RWPE1 (cell line): ENCODE measurements around the gene KIRREL3.
A peak's percentile ranks its signal among the peaks of the same experiment; 100 is the strongest.

Experiments used
- CTCF ChIA-PET: fragments of 350-600 bp; sonication (Branson Sonifier 250); formaldehyde crosslinking; extraction: SDS; loops from one replicate; lab custom pipeline; 2021; lab: Yijun Ruan, JAX
- POLR2A ChIA-PET: fragments of 400-600 bp; formaldehyde crosslinking; extraction: SDS; loops from one replicate; lab custom pipeline; 2020; ENCODE audit warnings: antibody characterized with exemption; ENCODE audit not compliant: low non-redundant PET; lab: Yijun Ruan, JAX
- DNase-seq: peaks from one replicate; pipeline ENCODE4 v3.0.0; 2012; ENCODE audit warnings: low spot score
- H3K27ac ChIP-seq: fragments of 450-650 bp; 2 replicates; pipeline ENCODE4 v1.5.1; 2017
- TF ChIP-seq, protein P1 (sequence below): fragments of 450-650 bp; conservative IDR thresholded peaks from 2 replicates; pipeline ENCODE4 v1.5.1; 2017; ENCODE audit warnings: low read depth, mild to moderate bottlenecking

Gene KIRREL3

DNA sequence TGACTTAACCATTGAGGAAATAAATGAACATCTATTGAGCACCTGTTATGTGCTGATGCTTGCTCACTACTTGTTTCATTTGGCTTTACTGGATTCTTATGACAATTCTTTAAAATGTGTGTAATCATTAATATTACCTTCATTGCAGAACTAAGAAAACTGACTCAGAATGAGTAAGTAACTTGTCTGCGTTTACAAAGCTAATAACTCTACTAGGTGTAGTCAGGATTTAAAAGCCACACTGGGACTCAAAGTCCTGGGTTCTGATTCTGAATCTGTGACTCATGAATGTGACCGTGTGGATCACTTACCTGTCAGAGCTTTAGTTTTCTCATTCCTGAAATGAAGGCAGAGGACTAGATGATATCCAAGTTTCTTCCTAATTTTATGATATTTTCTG lies 23.4 kb upstream of the KIRREL3 start:
- ChIA-PET POLR2A (no interaction called here), CTCF (no interaction called here)
- H3K27ac ChIP-seq = no peak overlapping the region
- TF ChIP-seq, protein P1, sequence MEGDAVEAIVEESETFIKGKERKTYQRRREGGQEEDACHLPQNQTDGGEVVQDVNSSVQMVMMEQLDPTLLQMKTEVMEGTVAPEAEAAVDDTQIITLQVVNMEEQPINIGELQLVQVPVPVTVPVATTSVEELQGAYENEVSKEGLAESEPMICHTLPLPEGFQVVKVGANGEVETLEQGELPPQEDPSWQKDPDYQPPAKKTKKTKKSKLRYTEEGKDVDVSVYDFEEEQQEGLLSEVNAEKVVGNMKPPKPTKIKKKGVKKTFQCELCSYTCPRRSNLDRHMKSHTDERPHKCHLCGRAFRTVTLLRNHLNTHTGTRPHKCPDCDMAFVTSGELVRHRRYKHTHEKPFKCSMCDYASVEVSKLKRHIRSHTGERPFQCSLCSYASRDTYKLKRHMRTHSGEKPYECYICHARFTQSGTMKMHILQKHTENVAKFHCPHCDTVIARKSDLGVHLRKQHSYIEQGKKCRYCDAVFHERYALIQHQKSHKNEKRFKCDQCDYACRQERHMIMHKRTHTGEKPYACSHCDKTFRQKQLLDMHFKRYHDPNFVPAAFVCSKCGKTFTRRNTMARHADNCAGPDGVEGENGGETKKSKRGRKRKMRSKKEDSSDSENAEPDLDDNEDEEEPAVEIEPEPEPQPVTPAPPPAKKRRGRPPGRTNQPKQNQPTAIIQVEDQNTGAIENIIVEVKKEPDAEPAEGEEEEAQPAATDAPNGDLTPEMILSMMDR = no peak
- no peak for DNase-seq

GRCh38 chr11:127018683-127019279 lies 18.2 kb upstream of the KIRREL3 start:
- ChIA-PET CTCF (interaction anchor here (0.5 kb wide), 1 partner anchor 1564 kb away, joined by 5 read pairs; no protein-coding TSS in a partner anchor), POLR2A (no interaction called here)
- TF ChIP-seq, protein P1 = no peak
- H3K27ac ChIP-seq = no peak overlapping the region
- no peak for DNase-seq

GRCh38 chr11:127017482-127017881 lies 16.9 kb upstream of the KIRREL3 start:
- TF ChIP-seq, protein P1 = no peak
- ChIA-PET CTCF (no interaction called here), POLR2A (no interaction called here)
- DNase-seq = peak; percentile 59
- H3K27ac ChIP-seq = no peak overlapping the region

GRCh38 chr11:127013550-127013949 lies 13.0 kb upstream of the KIRREL3 start:
- TF ChIP-seq, protein P1 = no peak
- POLR2A ChIA-PET = no interaction called here
- CTCF ChIA-PET = no interaction called here
- H3K27ac ChIP-seq = no peak overlapping the region
- no peak for DNase-seq

GRCh38 chr11:127006311-127006710 lies 5.7 kb upstream of the KIRREL3 start:
- H3K27ac ChIP-seq = no peak overlapping the region
- TF ChIP-seq, protein P1 = no peak
- ChIA-PET CTCF (no interaction called here), POLR2A (no interaction called here)
- no peak for DNase-seq

- H3K27ac ChIP-seq = no peak overlapping the region
- ChIA-PET CTCF (interaction anchor here (0.8 kb wide), 1 partner anchor 156 kb away, joined by 3 read pairs; no protein-coding TSS in a partner anchor), POLR2A (no interaction called here)
- no peak for DNase-seq
- TF ChIP-seq, protein P1 = no peak
Measured at GRCh38 chr11:127003260-127003981, 2.9 kb upstream of the KIRREL3 start.
